ENCODE data around the gene NMT1. TPM values are rescaled to one million over a fixed set of nuclear protein-coding genes. Genes with fewer than 3 reads are reported as not detected.

Gene NMT1
- total and polyA plus RNA-seq, 2 of the 13 experiments (the other 11 are each of a cell fraction or from before 2014, with no cell fraction given), result 75.7 to 142 TPM

DNA sequence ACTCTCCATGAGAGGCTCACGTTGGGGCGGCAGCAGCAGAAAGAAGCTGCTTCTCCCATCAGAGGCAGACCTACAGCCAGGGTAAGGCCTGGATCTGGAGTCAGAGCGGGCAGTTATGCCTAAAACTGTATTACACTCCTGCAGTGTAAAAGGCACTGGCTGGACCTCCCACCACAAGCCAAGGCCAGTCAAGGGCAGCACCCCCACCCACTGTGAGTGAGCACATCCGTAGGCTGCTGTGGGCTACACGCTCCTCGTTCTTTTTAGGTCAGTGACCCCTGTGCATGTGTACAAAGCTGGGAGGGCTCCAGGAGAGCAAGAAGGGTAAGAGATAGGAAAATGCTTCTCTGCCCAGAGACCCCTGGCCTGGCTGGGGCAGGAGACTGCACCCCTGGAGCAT lies 30.4 kb upstream of the NMT1 start (continued):
- TF ChIP-seq ZNF782 (CRISPR knock-in tag; IDR thresholded peaks at IDR 0.05; ENCODE audit: borderline replicate concordance) (no peak), CBX5 (CRISPR knock-in tag; IDR thresholded peaks at IDR 0.05; ENCODE audit: borderline replicate concordance) (no peak), HMG20A (CRISPR knock-in tag; IDR thresholded peaks at IDR 0.05; ENCODE audit: borderline replicate concordance) (no peak; the same call in 1 of the 2 replicates), FOXA1 (IDR thresholded peaks at IDR 0.05) (no peak), FOXA1 (CRISPR knock-in tag; IDR thresholded peaks at IDR 0.05) (peak; percentile 90), RXRA (CRISPR knock-in tag; IDR thresholded peaks at IDR 0.05) (peak; percentile 97), SMYD3 (CRISPR knock-in tag; IDR thresholded peaks at IDR 0.05) (no peak), EEA1 (CRISPR knock-in tag; IDR thresholded peaks at IDR 0.05; ENCODE audit: borderline replicate concordance) (no peak), ZNF24 (IDR thresholded peaks at IDR 0.05) (no peak), ZBTB7B (CRISPR knock-in tag; IDR thresholded peaks at IDR 0.05) (peak; percentile 84), ZNF749 (CRISPR knock-in tag; IDR thresholded peaks at IDR 0.05; ENCODE audit: borderline replicate concordance) (no peak), ZNF17 (CRISPR knock-in tag; IDR thresholded peaks at IDR 0.05) (no peak)
- TF ChIP-seq, protein P1, sequence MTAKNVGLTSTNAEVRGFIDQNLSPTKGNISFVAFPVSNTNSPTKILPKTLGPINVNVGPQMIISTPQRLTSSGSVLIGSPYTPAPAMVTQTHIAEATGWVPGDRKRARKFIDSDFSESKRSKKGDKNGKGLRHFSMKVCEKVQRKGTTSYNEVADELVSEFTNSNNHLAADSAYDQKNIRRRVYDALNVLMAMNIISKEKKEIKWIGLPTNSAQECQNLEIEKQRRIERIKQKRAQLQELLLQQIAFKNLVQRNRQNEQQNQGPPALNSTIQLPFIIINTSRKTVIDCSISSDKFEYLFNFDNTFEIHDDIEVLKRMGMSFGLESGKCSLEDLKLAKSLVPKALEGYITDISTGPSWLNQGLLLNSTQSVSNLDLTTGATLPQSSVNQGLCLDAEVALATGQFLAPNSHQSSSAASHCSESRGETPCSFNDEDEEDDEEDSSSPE (CRISPR knock-in tag; IDR thresholded peaks at IDR 0.05), result 0 out of 2 replicates have a peak, but pooled peaks have one; percentile 27
- TF ChIP-seq, protein P2, sequence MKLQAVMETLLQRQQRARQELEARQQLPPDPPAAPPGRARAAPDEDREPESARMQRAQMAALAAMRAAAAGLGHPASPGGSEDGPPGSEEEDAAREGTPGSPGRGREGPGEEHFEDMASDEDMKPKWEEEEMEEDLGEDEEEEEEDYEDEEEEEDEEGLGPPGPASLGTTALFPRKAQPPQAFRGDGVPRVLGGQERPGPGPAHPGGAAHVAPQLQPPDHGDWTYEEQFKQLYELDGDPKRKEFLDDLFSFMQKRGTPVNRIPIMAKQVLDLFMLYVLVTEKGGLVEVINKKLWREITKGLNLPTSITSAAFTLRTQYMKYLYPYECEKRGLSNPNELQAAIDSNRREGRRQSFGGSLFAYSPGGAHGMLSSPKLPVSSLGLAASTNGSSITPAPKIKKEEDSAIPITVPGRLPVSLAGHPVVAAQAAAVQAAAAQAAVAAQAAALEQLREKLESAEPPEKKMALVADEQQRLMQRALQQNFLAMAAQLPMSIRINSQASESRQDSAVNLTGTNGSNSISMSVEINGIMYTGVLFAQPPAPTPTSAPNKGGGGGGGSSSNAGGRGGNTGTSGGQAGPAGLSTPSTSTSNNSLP (IDR thresholded peaks at IDR 0.05; ENCODE audit: low read depth, low read length), result no peak
- TF ChIP-seq, protein P3, sequence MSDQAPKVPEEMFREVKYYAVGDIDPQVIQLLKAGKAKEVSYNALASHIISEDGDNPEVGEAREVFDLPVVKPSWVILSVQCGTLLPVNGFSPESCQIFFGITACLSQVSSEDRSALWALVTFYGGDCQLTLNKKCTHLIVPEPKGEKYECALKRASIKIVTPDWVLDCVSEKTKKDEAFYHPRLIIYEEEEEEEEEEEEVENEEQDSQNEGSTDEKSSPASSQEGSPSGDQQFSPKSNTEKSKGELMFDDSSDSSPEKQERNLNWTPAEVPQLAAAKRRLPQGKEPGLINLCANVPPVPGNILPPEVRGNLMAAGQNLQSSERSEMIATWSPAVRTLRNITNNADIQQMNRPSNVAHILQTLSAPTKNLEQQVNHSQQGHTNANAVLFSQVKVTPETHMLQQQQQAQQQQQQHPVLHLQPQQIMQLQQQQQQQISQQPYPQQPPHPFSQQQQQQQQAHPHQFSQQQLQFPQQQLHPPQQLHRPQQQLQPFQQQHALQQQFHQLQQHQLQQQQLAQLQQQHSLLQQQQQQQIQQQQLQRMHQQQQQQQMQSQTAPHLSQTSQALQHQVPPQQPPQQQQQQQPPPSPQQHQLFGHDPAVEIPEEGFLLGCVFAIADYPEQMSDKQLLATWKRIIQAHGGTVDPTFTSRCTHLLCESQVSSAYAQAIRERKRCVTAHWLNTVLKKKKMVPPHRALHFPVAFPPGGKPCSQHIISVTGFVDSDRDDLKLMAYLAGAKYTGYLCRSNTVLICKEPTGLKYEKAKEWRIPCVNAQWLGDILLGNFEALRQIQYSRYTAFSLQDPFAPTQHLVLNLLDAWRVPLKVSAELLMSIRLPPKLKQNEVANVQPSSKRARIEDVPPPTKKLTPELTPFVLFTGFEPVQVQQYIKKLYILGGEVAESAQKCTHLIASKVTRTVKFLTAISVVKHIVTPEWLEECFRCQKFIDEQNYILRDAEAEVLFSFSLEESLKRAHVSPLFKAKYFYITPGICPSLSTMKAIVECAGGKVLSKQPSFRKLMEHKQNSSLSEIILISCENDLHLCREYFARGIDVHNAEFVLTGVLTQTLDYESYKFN (CRISPR knock-in tag; conservative IDR thresholded peaks at IDR 0.05), result peak; percentile 43
- TF ChIP-seq, protein P4, sequence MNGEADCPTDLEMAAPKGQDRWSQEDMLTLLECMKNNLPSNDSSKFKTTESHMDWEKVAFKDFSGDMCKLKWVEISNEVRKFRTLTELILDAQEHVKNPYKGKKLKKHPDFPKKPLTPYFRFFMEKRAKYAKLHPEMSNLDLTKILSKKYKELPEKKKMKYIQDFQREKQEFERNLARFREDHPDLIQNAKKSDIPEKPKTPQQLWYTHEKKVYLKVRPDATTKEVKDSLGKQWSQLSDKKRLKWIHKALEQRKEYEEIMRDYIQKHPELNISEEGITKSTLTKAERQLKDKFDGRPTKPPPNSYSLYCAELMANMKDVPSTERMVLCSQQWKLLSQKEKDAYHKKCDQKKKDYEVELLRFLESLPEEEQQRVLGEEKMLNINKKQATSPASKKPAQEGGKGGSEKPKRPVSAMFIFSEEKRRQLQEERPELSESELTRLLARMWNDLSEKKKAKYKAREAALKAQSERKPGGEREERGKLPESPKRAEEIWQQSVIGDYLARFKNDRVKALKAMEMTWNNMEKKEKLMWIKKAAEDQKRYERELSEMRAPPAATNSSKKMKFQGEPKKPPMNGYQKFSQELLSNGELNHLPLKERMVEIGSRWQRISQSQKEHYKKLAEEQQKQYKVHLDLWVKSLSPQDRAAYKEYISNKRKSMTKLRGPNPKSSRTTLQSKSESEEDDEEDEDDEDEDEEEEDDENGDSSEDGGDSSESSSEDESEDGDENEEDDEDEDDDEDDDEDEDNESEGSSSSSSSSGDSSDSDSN (CRISPR knock-in tag; IDR thresholded peaks at IDR 0.05), result peak; percentile 54
- TF ChIP-seq, protein P5, sequence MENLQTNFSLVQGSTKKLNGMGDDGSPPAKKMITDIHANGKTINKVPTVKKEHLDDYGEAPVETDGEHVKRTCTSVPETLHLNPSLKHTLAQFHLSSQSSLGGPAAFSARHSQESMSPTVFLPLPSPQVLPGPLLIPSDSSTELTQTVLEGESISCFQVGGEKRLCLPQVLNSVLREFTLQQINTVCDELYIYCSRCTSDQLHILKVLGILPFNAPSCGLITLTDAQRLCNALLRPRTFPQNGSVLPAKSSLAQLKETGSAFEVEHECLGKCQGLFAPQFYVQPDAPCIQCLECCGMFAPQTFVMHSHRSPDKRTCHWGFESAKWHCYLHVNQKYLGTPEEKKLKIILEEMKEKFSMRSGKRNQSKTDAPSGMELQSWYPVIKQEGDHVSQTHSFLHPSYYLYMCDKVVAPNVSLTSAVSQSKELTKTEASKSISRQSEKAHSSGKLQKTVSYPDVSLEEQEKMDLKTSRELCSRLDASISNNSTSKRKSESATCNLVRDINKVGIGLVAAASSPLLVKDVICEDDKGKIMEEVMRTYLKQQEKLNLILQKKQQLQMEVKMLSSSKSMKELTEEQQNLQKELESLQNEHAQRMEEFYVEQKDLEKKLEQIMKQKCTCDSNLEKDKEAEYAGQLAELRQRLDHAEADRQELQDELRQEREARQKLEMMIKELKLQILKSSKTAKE (CRISPR knock-in tag; IDR thresholded peaks at IDR 0.05; ENCODE audit: borderline replicate concordance), result no peak; the same call in 1 of the 2 replicates
- TF ChIP-seq, protein P6, sequence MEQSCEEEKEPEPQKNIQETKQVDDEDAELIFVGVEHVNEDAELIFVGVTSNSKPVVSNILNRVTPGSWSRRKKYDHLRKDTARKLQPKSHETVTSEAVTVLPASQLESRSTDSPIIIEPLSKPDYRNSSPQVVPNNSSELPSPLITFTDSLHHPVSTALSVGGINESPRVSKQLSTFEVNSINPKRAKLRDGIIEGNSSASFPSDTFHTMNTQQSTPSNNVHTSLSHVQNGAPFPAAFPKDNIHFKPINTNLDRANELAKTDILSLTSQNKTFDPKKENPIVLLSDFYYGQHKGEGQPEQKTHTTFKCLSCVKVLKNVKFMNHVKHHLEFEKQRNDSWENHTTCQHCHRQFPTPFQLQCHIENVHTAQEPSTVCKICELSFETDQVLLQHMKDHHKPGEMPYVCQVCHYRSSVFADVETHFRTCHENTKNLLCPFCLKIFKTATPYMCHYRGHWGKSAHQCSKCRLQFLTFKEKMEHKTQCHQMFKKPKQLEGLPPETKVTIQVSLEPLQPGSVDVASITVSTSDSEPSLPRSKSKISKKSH (CRISPR knock-in tag; IDR thresholded peaks at IDR 0.05; ENCODE audit: borderline replicate concordance), result no peak; the same call in 1 of the 2 replicates

Data from HepG2 (cell line).